HepG2 (cell line): Measurements from ENCODE around the gene TTLL11. TPM values are rescaled to one million over a fixed set of nuclear protein-coding genes. Genes with fewer than 3 reads are reported as not detected.

Source experiments
- ATAC-seq: fragments of 200-7000 bp; cut with Tn5 transposase; 3 replicates; pipeline ENCODE4 v1.9.1; 2020; ENCODE audit warnings: mild to moderate bottlenecking, moderate library complexity
- BruUV-seq: library from RNA; stranded (reverse); fragments of 400-500 nt; replicated peaks from 2 replicates; lab custom pipeline; 2021; lab: Mats Ljungman, UMichigan
- CTCF ChIA-PET: fragments of 300-600 bp; formaldehyde crosslinking; extraction: SDS; loops from one replicate; lab custom pipeline; 2021; ENCODE audit warnings: low total read pairs, inconsistent platforms, low intra/inter-chr PET ratio; lab: Yijun Ruan, JAX
- POLR2A ChIA-PET: fragments of 350-600 bp; sonication (Branson Sonifier 250); formaldehyde crosslinking; loops from one replicate; lab custom pipeline; 2020; ENCODE audit warnings: antibody characterized with exemption, inconsistent platforms; lab: Yijun Ruan, JAX
- DNase-seq: peaks from one replicate; pipeline ENCODE4 v3.0.0-alpha.2; 2015; ENCODE audit warnings: low spot score
- FAIRE-seq: peaks from 3 replicates; lab custom pipeline; 2011; peaks lifted over from hg19 to GRCh38; lab: Jason Lieb, UNC
- H2AFZ ChIP-seq: one replicate; pipeline ENCODE4 v1.6.1; 2011; ENCODE audit warnings: low read length, inconsistent platforms
- H3K27ac ChIP-seq: fragments of 300-600 bp; 3 replicates; pipeline ENCODE4 v1.8.0; 2011; ENCODE audit warnings: mixed run types, mild to moderate bottlenecking, mixed read lengths, low read length, inconsistent platforms; ENCODE audit not compliant: insufficient read depth; ENCODE audit errors: extremely low read length
- H3K27me3 ChIP-seq, 2 experiments: fragments of 200-600 bp in 1 of 2; 2 replicates in 1 of 2; 3 replicates in 1 of 2; pipeline versions ENCODE4 v1.6.0 to v1.8.0; 2011; ENCODE audit warnings: low read length in 2 of 2, mild to moderate bottlenecking in 2 of 2, moderate library complexity in 2 of 2, inconsistent platforms in 1 of 2; ENCODE audit not compliant: insufficient read depth in 2 of 2, control insufficient read depth in 1 of 2
- H3K36me3 ChIP-seq, 2 experiments: fragments of 200-600 bp in 1 of 2; replicated peaks in 1 of 2; 2 replicates in 1 of 2; 3 replicates in 1 of 2; pipeline versions ENCODE4 v1.5.1 to v1.8.0; 2011; ENCODE audit warnings: low read length in 2 of 2, inconsistent platforms in 1 of 2; ENCODE audit not compliant: insufficient read depth in 2 of 2, control insufficient read depth in 1 of 2
- H3K4me1 ChIP-seq: 2 replicates; pipeline ENCODE4 v1.5.1; 2012; ENCODE audit warnings: low read length, inconsistent platforms; ENCODE audit not compliant: insufficient read depth
- H3K4me2 ChIP-seq: 2 replicates; pipeline ENCODE4 v1.6.0; 2011; ENCODE audit warnings: low read depth, low read length, inconsistent platforms
- H3K4me3 ChIP-seq, 3 experiments: fragments of 200-600 bp in 1 of 3; sonication (generic), shearing (Covaris generic) in 1 of 3; replicated peaks in 1 of 3; 2 replicates each; pipeline ENCODE4 v1.5.1; 2011 to 2016; ENCODE audit warnings: low read length in 3 of 3, inconsistent platforms in 2 of 3, low read depth in 2 of 3, mild to moderate bottlenecking in 2 of 3, control low read depth in 1 of 3, mixed read lengths in 1 of 3; ENCODE audit not compliant: insufficient read depth in 1 of 3
- H3K79me2 ChIP-seq: one replicate; pipeline ENCODE4 v1.6.1; 2011; ENCODE audit warnings: low read length, inconsistent platforms; ENCODE audit not compliant: insufficient read depth
- H3K9ac ChIP-seq: 2 replicates; pipeline ENCODE4 v1.6.0; 2011; ENCODE audit warnings: mild to moderate bottlenecking, low read depth, low read length, inconsistent platforms; ENCODE audit not compliant: insufficient read depth
- H3K9me3 ChIP-seq: 2 replicates; pipeline ENCODE4 v1.5.1; 2012; ENCODE audit warnings: mild to moderate bottlenecking, low read length
- H4K20me1 ChIP-seq: 2 replicates; pipeline ENCODE4 v1.6.0; 2011; ENCODE audit warnings: inconsistent platforms, mild to moderate bottlenecking, low read length, moderate library complexity; ENCODE audit not compliant: insufficient read depth
- ATF4 ChIP-seq, 2 experiments: fragments of 450-650 bp in 1 of 2; sonication (generic) in 1 of 2; formaldehyde crosslinking; IDR thresholded peaks; 2 replicates each; pipeline versions ENCODE4 v1.5.0 to v1.8.0; 2020 to 2022; ENCODE audit warnings: mild to moderate bottlenecking in 1 of 2, missing genetic modification reagents in 1 of 2
- ATF7-NPFF ChIP-seq: sonication (generic); formaldehyde crosslinking; IDR thresholded peaks from 2 replicates; pipeline ENCODE4 v1.8.1; 2023; ENCODE audit warnings: mild to moderate bottlenecking, low read depth, missing genetic modification reagents, moderate library complexity
- CC2D1A ChIP-seq: sonication (generic); formaldehyde crosslinking; IDR thresholded peaks from 2 replicates; pipeline ENCODE4 v1.8.1; 2023; ENCODE audit warnings: mild to moderate bottlenecking, missing genetic modification reagents
- EED ChIP-seq: sonication (generic); formaldehyde crosslinking; IDR thresholded peaks from 2 replicates; pipeline ENCODE4 v1.5.0; 2020; ENCODE audit warnings: mild to moderate bottlenecking, missing genetic modification reagents
- HNF1A ChIP-seq, 2 experiments: sonication (generic) in 1 of 2; formaldehyde crosslinking in 1 of 2; IDR thresholded peaks; 2 replicates each; pipeline versions ENCODE4 v1.4.0 to v1.6.1; 2016 to 2020; ENCODE audit warnings: borderline replicate concordance in 1 of 2, low read depth in 1 of 2, mild to moderate bottlenecking in 1 of 2, missing genetic modification reagents in 1 of 2
- MIER2 ChIP-seq: IDR thresholded peaks from 2 replicates; pipeline ENCODE4 v1.6.1; 2016; ENCODE audit warnings: missing biosample characterization, missing genetic modification reagents
- MIER3 ChIP-seq: IDR thresholded peaks from 2 replicates; pipeline ENCODE4 v1.6.1; 2016; ENCODE audit warnings: missing compliant biosample characterization, borderline replicate concordance
- NCOA1 ChIP-seq: sonication (generic); formaldehyde crosslinking; IDR thresholded peaks from 2 replicates; pipeline ENCODE4 v1.9.0; 2021; ENCODE audit warnings: missing genetic modification reagents
- NCOA2 ChIP-seq: sonication (generic); formaldehyde crosslinking; IDR thresholded peaks from 2 replicates; pipeline ENCODE4 v1.8.0; 2022; ENCODE audit warnings: inconsistent platforms
- NCOR1 ChIP-seq: fragments of 200-600 bp; sonication (generic); IDR thresholded peaks from 2 replicates; pipeline ENCODE4 v1.7.0; 2017; ENCODE audit warnings: antibody characterized with exemption, low read length, borderline replicate concordance
- PHF20 ChIP-seq: sonication (generic); formaldehyde crosslinking; IDR thresholded peaks from 2 replicates; pipeline ENCODE4 v1.5.0; 2020; ENCODE audit warnings: mild to moderate bottlenecking, missing genetic modification reagents
- POGK ChIP-seq: sonication (generic); formaldehyde crosslinking; conservative IDR thresholded peaks from 2 replicates; pipeline ENCODE4 v1.8.0; 2022; ENCODE audit warnings: mild to moderate bottlenecking, moderate library complexity, missing genetic modification reagents
- TEAD3 ChIP-seq: optimal IDR thresholded peaks from 2 replicates; pipeline ENCODE3; 2016; ENCODE audit warnings: borderline replicate concordance
- THRA ChIP-seq: sonication (generic); formaldehyde crosslinking; IDR thresholded peaks from 2 replicates; pipeline ENCODE4 v1.4.0; 2020; ENCODE audit warnings: missing genetic modification reagents, borderline replicate concordance
- ZBTB21 ChIP-seq: sonication (generic); formaldehyde crosslinking; IDR thresholded peaks from 2 replicates; pipeline ENCODE4 v1.4.0; 2020; ENCODE audit warnings: missing genetic modification reagents
- ZFP36 ChIP-seq: fragments of 150-350 bp; IDR thresholded peaks from 2 replicates; pipeline ENCODE4 v1.6.1; 2018; ENCODE audit warnings: borderline replicate concordance, low read length, low read depth; ENCODE audit not compliant: partially characterized antibody
- ZNF10 ChIP-seq: sonication (generic); formaldehyde crosslinking; IDR thresholded peaks from 2 replicates; pipeline ENCODE4 v1.4.0; 2020; ENCODE audit warnings: mild to moderate bottlenecking, low read depth, missing genetic modification reagents, borderline replicate concordance
- ZNF30 ChIP-seq: sonication (generic); formaldehyde crosslinking; IDR thresholded peaks from 2 replicates; pipeline ENCODE4 v1.5.0; 2020; ENCODE audit warnings: mild to moderate bottlenecking, missing genetic modification reagents
- WGBS: methylation state at CpG from one replicate; pipeline ENCODE4 v1.1.6; 2017; ENCODE audit warnings: low lambda C conversion rate; 5-methylcytosine and 5-hydroxymethylcytosine counted together
- in situ Hi-C: cut with HindIII; loops from 2 replicates; pipeline ENCODE4 v1.10.0; 2017; ENCODE audit warnings: low pct_unique_long_range_greater_than_20kb; ENCODE audit not compliant: extremely low pct_ligation_motif_present
- intact Hi-C: fragments of 100-400 bp; cut with micrococcal nuclease; formaldehyde crosslinking; loops from one replicate; pipeline ENCODE4 v1.10.0; 2022; ENCODE audit not compliant: unreplicated experiment
- polyA plus RNA-seq, 8 experiments: library from polyadenylated mRNA; depleted of rRNA in 3 of 8; stranded (reverse) in 7 of 8; unstranded in 1 of 8; fragments of >200 nt; fragmentation: Illumina TruSeq in 4 of 8; extraction: Trizol in 4 of 8; gene quantifications; 2 replicates each; pipeline versions ENCODE4 v1.2.1 to v1.2.3, GENCODE V29; 2011 to 2016; ENCODE audit warnings: low read depth in 4 of 8, missing spikeins in 1 of 8, mixed read lengths in 1 of 8; ENCODE audit not compliant: insufficient read depth in 1 of 8
- total RNA-seq, 5 experiments: library from RNA; depleted of rRNA; stranded (reverse); fragments of >200 nt; fragmentation: Illumina TruSeq; extraction: Trizol; gene quantifications; 2 replicates each; pipeline ENCODE4 v1.2.3, GENCODE V29; 2016; ENCODE audit warnings: low read depth in 1 of 5

Gene TTLL11
- total and polyA plus RNA-seq, 2 of the 13 experiments (the other 11 are each of a cell fraction or from before 2014, with no cell fraction given): 4.5 to 5.2 TPM

GRCh38 chr9:121945281-121945680 lies 147.8 kb downstream of the TTLL11 start:
- H3K4me2 ChIP-seq: no peak overlapping the region
- WGBS: 61% methylated on average over 4 of the region's 4 CpGs
- no peak overlapping the region for H3K9ac ChIP-seq
- no peaks in the 10 kb centered on the region for H3K9me3 ChIP-seq
- in situ Hi-C loops: no loop called here
- no peaks in the 10 kb centered on the region for H3K79me2 ChIP-seq
- no peaks in the 10 kb centered on the region for H4K20me1 ChIP-seq
- no peak for FAIRE-seq
- H3K4me1 ChIP-seq: peaks cover 20% of the 10 kb centered on the region
- BruUV-seq: no TSS peak
- ATAC-seq: no peak
- no peaks in the 10 kb centered on the region for H3K36me3 ChIP-seq
- peaks cover 0 to 1% of the 10 kb centered on the region in 2 experiments; a peak in 2 of 5 replicates for H3K27me3 ChIP-seq
- no peak overlapping the region for H2AFZ ChIP-seq
- intact Hi-C loops: no loop called here
- no peak overlapping the region for H3K27ac ChIP-seq
- ChIA-PET POLR2A (no interaction called here), CTCF (no interaction called here)
- no peak for DNase-seq
- H3K4me3 ChIP-seq: no peak overlapping the region
- TF ChIP-seq ATF4 (CRISPR knock-in tag; IDR thresholded peaks at IDR 0.05) (no peak), ATF7-NPFF (CRISPR knock-in tag) (no peak), HNF1A (IDR thresholded peaks at IDR 0.05; ENCODE audit: low read depth) (no peak), HNF1A (CRISPR knock-in tag; IDR thresholded peaks at IDR 0.05; ENCODE audit: borderline replicate concordance) (no peak), ZFP36 (no peak), NCOR1 (no peak), MIER3 (CRISPR knock-in tag) (no peak), ZNF10 (CRISPR knock-in tag) (no peak), NCOA1 (CRISPR knock-in tag) (no peak), POGK (CRISPR knock-in tag) (no peak), TEAD3 (CRISPR knock-in tag) (no peak), THRA (CRISPR knock-in tag) (no peak), EED (no peak), PHF20 (CRISPR knock-in tag) (no peak), ZBTB21 (no peak), CC2D1A (CRISPR knock-in tag) (no peak), MIER2 (CRISPR knock-in tag) (no peak), ZNF30 (CRISPR knock-in tag) (no peak), NCOA2 (CRISPR knock-in tag) (no peak)
